Stimulated activated CD8-positive, alpha-beta memory T cell treated with anti-CD3 and anti-CD28 coated beads, Interleukin-7, amount 100 ng/mL, for 48 hours (primary cell): Measurements from ENCODE around the gene AFAP1L2.

Experiments used
- DNase-seq, 2 donors: peaks; one replicate each; pipeline ENCODE4 v3.0.0-alpha.2; 2020; ENCODE audit warnings: low read depth in 1 of 2; ENCODE audit errors: extremely low read depth in 1 of 2

AFAP1L2 gene, protein sequence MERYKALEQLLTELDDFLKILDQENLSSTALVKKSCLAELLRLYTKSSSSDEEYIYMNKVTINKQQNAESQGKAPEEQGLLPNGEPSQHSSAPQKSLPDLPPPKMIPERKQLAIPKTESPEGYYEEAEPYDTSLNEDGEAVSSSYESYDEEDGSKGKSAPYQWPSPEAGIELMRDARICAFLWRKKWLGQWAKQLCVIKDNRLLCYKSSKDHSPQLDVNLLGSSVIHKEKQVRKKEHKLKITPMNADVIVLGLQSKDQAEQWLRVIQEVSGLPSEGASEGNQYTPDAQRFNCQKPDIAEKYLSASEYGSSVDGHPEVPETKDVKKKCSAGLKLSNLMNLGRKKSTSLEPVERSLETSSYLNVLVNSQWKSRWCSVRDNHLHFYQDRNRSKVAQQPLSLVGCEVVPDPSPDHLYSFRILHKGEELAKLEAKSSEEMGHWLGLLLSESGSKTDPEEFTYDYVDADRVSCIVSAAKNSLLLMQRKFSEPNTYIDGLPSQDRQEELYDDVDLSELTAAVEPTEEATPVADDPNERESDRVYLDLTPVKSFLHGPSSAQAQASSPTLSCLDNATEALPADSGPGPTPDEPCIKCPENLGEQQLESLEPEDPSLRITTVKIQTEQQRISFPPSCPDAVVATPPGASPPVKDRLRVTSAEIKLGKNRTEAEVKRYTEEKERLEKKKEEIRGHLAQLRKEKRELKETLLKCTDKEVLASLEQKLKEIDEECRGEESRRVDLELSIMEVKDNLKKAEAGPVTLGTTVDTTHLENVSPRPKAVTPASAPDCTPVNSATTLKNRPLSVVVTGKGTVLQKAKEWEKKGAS

DNA sequence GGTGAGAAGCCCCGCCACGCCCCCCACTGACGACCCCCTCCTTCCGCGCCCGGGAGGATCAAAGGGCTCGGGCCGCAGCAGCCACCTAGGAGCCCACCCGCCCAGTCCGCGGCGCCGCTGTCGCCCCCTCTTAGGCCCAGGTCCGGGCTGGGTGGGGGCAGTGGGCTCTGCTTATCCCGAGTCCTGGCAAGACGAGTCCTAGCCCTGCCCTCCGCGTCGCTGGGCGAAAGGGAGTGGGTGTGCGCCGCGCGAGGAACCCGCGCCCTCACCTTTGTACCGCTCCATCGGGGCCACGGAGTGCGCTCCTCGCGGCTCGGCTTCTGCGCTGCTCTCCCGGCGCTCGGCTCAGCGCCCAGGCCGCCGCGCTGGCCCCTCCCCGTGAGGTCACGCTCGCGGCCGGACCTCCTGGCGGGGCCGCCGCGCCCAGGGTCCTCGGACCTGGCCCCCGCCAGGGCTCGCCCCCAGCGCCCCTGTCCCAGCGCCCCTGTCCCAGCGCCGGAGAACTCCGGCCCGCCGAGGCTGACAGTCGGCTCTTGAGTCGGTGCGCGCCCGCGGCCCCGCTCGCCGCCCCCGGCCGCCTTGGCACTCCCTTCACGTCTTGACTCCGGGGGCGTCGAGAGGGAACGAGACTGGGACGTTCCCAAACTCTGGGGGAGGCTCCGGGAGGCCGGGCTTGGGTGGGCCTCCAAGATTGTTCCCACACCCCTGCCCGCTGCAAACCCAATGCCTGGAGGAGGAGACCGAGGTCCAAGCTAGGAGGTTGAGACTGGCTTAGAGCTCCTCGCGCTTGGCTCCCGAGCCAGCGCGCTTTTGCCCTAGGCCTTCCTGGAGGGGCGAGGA lies at the start of gene AFAP1L2:
Gene AFAP1L2 (minus strand): TSS at position 332 of the 840 bp plus-strand sequence. CDS start 47 bp downstream, at position 285.
- no peak for DNase-seq

DNA sequence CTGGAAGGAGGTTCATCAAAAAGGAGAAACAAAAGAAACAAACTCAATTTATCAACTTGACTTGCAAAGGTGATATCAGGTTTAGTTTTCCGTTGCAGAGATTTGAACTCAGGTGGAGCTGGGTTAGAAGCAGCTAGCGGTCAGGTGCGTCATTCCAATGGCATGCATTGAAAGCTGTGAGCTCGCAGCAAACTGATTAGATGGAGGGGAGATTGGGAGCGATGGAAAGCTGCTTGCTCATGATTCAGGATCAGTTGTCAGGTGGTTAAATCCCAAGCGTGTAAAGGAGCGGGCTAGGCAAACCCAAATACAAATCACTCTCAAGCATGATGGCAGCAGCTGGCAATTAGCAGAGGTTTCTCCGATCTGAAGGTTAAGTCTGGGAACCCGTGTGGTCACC lies 49.3 kb upstream of the AFAP1L2 start:
- DNase-seq, result no peak

DNA sequence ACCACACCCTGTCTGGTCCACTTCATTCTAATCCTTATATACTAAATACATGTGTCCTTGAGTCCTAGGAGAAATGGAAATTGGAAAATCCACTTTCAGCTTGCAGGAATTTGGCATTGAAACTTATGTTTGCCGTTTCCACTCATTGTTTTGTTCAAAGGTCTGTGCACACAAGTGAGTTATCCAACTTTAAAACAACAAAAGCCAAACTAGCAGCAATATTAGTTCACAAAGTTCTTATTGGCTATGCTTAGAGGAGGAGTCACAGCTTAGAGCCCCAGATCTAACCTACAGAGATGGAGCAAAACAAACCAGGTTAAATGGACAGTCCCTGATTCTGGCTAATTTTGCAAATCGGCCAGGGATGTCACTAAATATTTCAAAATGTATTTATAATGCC lies 44.6 kb upstream of the AFAP1L2 start:
- DNase-seq, result no peak

DNA sequence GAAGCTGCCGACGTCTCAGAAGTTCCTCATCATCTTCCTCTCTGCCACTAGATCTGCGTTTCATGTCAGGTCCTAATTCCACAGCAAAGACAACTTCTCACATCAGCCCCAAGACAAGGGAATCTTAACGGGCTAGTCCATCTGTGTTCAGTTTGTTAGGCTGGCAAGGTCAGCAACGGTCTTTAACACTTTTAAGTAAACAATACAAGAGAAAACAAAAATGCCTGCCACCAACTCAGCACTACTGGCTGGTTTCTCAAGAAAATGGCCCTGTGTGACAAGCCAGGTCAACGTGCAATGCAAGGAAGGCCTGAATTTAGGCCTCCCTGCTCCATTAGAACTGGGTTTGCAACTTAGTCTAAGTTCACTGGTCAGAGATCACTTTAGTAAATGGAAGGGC lies 41.0 kb upstream of the AFAP1L2 start:
- DNase-seq, result no peak

DNA sequence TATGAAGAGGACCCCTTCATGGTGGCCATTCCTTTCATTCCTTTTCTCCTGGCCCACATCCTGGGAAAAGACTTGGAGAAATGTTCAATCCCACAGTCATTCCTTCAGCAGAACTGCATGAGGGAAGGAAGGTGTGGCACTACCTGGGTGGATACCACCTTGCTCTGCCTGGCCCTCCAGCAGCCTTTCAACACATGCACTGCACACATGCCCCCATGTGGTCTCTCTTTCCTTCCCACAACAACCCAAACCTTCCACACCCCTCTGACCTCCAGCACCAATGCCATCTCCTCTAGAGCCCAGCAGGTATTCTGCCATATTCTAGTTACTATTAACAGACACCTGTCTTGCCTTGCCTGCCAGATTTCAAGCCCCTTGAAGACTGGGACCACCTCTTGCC lies 40.5 kb upstream of the AFAP1L2 start:
- no peak for DNase-seq

DNA sequence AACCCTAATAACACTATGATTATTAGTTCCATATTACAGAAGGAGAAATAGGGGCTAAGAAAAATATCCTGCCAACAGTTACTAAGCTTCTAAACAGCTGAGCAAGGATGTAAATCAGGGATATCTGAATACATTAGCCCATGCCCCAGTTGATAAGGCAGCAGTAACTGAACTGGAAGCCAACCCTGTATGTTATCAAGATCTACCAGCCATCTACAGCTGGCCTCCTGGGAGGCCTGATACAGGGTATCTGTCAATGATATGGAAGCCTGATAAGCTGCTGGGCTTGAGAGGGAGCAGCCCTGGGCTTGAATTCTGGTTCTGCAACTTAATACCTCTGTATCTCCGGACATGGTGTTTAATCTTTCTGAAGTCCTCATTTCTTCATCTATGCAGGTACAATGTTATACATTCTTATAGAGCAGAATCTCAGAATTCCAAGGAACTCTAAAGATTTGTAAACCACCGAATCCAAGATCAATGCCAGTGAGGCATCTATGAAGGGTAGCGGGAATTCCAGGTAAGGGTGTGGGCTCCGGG lies 37.9 kb upstream of the AFAP1L2 start:
- no peak for DNase-seq

DNA sequence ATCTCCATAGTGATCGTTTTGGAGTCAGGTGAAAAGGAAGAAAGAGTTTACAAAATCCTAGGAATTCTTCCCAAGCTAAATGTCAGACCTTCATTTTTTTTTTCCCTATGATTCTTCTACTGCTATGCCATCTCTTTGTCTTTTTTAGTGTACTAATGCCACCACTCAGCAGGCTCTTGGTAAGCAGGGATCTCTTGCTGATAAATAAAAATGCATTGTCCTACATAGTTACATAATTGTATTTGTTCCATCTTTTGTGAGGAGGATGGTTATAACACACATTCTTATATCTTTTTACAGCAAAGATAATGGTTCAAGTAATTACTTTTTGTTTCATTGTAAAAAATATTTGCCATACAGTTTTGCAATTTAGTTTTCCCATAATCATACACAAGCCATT lies 36.8 kb upstream of the AFAP1L2 start:
- DNase-seq, result no peak

DNA sequence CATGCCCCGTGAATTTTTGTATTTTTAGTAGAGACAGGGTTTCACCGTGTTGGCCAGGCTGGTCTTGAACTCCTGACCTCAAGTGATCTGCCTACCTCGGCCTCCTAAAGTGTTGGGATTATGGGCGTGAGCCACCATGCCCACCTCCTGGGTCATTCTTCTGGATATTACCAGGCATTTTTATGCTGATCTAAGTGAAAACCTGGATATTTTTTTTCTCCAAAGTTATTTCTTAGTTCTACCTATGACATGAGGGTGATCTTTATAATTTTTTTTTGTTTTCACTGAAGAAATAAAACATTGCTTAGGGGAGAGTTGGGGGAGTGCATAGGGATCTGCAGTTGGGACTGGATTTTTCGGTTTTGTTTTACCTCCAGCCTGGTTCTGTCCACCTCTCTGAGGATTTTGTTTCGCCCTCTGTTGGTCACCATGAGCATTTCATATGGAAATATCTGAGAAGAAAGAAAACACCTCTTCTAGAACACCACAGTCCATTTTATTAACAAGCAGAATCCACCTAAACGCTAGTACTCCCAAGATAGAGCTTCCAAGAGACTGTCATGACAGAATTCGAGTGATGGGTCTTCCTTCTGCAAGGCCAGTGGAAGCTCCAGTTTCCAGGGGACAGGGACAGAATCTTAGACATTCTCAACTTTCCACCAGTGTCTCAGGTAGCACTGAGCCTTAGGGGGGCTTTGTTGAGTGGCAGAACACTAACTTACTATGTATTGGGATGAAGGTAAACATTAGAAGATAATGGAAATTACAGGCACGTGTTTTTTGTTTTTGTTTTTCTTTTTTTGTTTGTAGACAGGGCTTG lies 33.4 kb upstream of the AFAP1L2 start:
- no peak for DNase-seq

DNA sequence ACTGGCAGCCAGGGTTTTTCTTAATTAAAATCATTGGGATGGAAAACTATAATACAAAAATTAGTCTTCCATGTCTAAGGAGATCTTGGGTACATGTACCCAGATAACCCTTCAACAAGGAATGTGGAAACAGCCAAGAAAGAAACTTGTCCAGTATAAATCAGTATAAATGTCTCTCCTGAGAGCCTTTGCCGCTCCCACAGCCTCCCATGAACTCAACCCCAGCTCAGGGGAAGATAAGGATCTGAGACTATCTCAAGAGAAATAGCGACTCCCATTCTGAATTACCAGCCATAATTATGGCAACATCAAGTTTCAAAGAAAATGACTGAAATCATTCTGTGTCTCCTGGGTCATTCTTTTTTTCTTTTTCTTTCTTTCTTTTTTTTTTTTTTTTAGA lies 32.6 kb upstream of the AFAP1L2 start:
- no peak for DNase-seq

DNA sequence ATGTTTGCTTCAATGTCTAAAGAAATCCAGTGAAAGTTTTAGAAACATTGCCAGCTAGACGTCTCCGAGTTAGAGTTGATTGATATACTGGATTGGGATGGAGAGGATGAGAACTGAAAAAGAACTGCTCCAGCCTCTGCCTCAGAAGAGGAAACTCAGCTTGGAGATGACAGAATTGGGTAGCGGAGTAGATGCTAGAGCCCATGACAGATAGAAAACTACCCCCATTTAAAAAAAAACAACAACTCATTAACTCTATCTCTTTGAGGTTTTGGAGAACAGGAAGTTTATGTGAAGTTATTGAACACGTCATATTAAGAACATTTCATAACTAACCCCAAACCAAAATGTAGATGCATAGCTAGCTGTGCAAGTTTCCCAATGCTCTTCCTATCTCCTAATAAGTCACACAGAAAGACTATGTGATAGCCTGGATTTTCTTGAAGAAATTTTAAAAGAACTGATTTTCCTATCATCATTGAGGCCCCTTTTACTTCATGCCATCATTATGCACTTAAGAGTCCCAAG lies 28.3 kb upstream of the AFAP1L2 start:
- DNase-seq, result no peak

DNA sequence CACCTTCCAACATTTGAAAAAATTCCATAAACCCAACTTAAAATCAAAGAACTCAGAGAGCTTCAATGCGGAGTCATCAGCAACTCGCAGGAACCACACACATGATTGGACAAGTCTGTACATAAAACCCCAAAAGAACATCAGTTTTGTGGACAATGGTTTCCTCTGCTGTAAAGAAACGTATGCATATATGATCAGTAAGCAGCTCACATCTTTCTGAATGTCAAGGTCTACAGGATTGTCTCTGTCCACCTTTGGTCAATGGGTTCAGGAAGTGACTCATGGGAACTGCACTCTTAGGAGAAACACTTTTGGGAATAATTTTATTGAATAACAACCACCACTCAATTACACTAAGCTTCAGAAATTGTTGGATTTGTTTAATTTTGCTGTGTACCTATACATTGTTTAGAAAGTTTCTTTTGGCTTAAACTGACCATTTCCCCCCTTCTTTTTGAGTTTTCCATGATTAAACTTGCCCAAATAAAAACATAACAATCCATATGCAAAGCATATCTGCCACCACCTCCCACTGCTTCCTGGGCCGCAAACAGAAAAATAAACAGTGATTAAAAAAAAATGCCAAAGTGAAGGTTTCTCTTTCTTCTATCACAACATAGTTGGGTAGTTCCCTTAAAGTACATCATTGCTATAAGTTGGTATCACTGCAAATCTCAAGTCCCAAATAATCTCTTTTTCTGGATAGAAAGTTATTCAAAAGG lies 27.3 kb upstream of the AFAP1L2 start:
- DNase-seq, result no peak

DNA sequence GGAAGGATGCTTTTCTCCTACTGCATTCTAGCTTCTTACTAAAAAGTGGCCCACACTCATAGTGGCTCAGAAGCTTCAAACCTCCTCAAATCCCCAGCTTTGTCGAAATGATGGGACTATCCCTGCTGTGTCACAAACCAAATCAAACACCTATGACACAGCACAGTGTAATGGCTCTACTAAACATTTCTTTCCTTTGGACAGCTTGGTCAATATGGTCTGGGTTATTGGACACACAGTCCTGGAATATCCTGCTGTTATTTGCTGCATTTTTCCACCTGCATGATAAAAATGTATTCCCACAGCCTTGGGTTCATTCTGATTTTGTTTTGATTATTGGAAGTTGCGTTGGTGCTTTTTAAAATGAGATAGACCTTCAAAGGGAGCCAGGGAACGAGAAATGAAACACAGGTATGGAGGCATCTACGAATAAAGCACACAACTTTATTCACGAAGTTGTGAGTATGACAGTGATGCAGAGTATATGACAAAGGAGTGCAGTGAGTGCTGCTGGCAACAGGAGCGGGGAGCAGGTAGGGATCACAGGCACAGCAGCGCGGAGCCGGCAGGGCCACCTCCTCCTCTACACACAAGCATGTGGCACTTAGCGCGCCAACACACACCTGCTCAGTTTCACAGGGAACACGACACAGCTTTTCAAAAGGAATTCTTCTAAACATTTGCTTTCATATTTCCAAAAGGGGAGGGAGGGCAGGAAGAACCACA lies 26.5 kb upstream of the AFAP1L2 start:
- no peak for DNase-seq

DNA sequence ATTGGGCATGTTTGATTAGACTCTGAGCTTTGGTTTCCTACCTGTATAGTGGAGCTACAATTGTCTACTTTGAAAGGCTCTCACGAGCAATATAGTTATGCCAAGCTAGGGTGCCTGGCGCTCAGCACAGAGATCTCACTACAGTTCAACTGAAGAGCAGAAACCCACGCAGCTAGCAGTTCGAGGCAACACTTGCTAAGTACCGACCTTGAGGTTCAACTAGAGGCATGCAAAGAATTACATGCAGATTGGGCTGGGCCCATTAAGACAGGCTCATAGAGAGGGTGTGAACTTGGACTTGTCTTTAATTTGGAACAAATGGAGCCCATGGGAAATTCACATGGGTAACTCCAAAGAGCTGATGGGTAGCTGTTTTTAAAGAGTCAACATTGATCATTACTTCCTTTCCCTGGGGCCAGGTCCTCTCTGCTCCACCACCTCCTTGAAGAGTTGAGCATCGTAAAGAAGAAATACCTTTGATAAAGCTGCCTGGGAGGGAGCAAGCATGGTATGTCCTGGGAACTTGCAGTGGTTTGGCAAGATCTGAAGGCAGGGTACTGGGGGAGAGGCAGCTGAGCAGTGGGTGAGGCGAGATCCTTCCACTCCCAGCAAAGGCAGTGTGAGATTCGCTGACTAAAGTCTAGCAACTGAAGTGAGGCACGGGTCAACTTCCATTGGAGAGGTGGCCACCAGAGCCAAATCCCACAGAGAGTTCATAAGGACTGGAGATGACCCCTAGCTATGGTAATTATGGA lies 25.5 kb upstream of the AFAP1L2 start:
- no peak for DNase-seq

DNA sequence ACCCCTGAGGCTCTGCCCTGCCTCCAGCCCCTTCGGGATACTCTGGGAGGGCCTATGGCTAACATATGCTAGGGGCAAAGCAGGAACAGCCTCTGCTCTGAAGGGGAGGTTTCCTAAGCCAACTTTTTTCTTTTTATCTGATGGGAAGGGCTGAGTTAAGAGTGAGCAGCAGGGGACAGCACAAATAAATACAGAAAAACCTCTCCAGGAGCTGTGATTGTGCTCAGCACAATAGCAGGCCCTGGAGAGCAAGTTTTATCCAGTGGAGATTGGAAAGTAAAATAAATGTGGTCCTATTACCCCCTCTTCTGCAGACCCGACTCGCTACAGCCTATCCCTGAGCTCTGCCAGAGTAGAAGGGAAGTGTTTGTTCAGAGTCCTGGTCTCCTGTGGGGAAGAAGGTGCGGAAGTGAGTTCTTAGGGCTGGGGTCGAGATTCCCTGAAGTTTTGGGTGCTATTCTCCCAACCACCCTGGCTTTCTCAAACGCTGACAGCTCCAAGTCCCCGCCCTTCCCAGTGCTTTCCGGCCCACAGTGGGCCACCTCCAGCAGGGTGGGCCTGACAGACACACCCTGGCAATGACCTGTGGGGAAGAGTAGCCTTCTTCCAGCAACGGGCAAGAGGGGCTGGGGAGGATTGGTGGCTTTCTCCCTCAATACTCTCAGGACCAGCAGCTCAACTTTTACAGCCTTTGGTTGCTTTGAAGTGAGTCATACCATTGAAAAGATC lies 23.0 kb upstream of the AFAP1L2 start:
- DNase-seq, result no peak

DNA sequence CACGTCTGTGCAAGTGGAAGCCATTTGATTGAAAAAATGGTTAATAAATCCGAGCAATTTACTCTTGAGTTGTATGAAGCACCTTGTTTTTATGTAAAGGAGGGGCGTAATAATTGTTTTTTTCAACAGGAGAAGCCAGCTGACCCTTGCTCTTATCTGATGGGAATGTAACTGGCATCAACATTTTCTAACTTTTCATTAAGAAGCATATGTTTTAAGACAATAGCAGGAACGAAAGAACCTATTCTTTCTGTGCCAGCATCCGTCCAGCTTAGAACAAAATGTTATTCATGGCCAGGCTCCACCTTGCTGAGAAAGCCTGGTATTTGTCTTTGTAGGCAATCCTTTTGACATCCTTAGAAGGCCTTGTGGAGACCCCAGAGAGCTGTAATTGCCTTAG lies 22.2 kb upstream of the AFAP1L2 start:
- DNase-seq, result no peak

DNA sequence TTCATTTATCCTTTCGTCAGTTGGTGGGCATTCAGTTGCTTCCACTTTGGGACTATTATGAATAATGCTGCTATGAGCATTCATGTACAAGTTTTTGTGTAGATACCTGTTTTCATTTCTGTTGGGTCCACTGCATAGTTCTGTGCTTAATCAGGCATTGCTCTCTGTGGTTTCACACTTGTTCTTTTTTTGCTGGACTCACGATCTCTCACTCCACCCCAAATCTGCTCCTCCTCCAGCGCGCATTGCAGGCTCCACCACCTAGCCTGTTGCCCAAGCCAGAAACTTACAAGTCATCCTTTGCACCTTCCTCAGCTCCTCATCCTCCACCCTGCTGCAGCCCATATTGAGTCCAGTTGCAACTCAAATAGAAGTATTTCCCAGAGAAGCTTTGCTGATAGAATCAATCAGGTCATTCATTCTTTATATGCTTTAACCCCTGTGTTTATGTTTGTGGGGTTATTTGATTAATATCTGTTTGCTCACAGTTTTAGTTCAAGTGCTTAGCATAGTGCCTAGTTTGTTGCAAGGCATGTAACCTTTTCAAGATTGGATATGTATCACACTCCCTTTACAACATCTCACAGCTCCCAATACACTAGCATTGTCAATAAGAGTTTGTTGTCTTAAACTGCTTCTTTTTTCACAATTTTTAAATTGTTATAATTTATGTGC lies 16.6 kb upstream of the AFAP1L2 start:
- no peak for DNase-seq

DNA sequence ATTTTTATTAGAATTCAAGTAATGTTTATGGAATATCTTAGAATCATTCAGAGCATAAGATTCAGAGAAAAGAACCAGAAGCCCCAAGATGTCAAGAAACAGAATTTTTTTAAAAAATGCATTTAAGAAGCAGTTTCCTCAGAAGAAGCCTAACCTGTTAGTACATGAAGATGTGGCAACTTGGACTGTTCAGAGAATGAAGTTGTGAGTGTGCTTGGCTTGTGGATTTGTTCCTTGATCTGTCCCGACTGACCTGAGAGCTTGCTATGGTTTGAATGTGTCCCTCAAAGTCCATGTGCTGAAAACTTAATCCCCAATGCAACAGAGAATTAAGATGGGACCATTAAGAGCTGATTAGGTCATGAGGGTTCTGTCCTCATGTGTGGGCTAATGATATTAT lies 13.8 kb upstream of the AFAP1L2 start:
- DNase-seq, result no peak
